ENCODE data around the gene CDC73.

DNA sequence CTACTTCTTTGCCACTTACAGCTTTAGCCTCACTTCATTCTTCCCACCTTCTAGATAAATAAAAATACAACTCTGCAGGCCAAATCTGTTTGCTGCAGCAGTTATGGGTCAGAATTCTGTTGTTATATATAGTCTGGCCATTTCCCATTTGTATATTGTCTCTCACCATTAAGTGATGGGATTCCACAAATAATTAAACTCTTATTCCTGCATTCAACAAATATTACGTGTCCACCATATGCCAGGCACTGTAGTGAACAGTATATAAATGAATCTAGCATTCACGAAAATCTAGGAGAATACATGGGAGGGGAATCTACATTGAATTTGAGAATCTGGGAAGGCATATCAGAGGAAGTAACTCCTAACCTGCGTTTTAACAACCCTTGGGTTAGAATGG lies 11.0 kb upstream of the CDC73 start:
- TF ChIP-seq, protein P1, sequence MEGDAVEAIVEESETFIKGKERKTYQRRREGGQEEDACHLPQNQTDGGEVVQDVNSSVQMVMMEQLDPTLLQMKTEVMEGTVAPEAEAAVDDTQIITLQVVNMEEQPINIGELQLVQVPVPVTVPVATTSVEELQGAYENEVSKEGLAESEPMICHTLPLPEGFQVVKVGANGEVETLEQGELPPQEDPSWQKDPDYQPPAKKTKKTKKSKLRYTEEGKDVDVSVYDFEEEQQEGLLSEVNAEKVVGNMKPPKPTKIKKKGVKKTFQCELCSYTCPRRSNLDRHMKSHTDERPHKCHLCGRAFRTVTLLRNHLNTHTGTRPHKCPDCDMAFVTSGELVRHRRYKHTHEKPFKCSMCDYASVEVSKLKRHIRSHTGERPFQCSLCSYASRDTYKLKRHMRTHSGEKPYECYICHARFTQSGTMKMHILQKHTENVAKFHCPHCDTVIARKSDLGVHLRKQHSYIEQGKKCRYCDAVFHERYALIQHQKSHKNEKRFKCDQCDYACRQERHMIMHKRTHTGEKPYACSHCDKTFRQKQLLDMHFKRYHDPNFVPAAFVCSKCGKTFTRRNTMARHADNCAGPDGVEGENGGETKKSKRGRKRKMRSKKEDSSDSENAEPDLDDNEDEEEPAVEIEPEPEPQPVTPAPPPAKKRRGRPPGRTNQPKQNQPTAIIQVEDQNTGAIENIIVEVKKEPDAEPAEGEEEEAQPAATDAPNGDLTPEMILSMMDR (IDR thresholded peaks at IDR 0.05), result no peak
- TF ChIP-seq POLR2AphosphoS5 (IDR thresholded peaks at IDR 0.05), result no peak
